ENCODE data around the gene SLC5A2. TPM values are rescaled to one million over a fixed set of nuclear protein-coding genes. Genes with fewer than 3 reads are reported as not detected.

The SLC5A2 gene
- polyA plus RNA-seq (2011; rRNA removed) (0.07 and 0.09 TPM in 2 replicates), polyA plus RNA-seq (2017; fragmentation: RNase III; extraction: RNeasy Plus Mini Kit Qiagen cat#74134 plus additional on column Dnase treatment) (0.20 to 0.46 TPM (median 0.41 TPM) in 3 replicates), polyA minus RNA-seq (2011; rRNA and poly(A)+ RNA removed) (0.12 TPM in 1 of 2 replicates, not detected in the other)
- 0.11 and 0.12 TPM in 2 replicates for polyA plus RNA-seq (2012; cell fraction: cytosol; rRNA removed)
- 0.71 and 2.2 TPM in 2 replicates for polyA plus RNA-seq (2012; cell fraction: nucleus; rRNA removed)

DNA sequence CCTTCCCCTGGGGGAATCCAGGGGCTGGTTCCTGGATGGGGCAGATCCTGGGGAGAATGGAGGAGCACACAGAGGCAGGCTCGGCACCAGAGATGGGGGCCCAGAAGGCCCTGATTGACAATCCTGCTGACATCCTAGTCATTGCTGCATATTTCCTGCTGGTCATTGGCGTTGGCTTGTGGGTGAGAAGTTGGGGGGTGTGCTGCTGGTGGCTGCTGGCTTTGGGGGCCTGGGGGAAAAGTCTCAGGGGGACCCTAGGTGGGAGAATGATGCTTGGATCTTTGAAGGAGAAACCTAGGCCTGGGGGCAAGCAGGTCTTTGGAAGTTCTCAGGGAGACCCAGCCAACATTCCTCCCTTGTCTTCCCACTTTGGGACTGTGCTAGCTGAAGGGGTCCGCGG lies at the start of gene SLC5A2:
TSS of gene SLC5A2 (plus strand) at position 43 of the 400 bp plus-strand sequence. CDS start at position 57, 14 bp downstream.
- Histone ChIP-seq H3K27ac (no peak within 1 kb of the TSS), H3K4me2 (no peak within 1 kb of the TSS), H3K4me1 (peaks cover 15% of the 10 kb centered on the region; the same call in 2 of the 3 replicates), H3K9me3 (no peaks in the 10 kb centered on the region), H3K4me3 (no peak within 1 kb of the TSS)
- no peak for DNase-seq (ENCODE audit: low read depth in 1 of 2, low spot score in 1 of 2)
- TF ChIP-seq EHMT2 (IDR thresholded peaks at IDR 0.05; ENCODE audit: low read depth) (no peak), HOXA7 (CRISPR knock-in tag; IDR thresholded peaks at IDR 0.05) (no peak), MAFK (IDR thresholded peaks at IDR 0.05; ENCODE audit: partially characterized antibody) (no peak), REST (IDR thresholded peaks at IDR 0.05) (no peak), HDAC2 (IDR thresholded peaks at IDR 0.05) (no peak), HOXB5 (CRISPR knock-in tag; IDR thresholded peaks at IDR 0.05) (no peak), NR3C1 (IDR thresholded peaks at IDR 0.05) (no peak)
- TF ChIP-seq, protein P1, sequence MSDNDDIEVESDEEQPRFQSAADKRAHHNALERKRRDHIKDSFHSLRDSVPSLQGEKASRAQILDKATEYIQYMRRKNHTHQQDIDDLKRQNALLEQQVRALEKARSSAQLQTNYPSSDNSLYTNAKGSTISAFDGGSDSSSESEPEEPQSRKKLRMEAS (IDR thresholded peaks at IDR 0.05) = no peak
- ATAC-seq = no peak
- WGBS (ENCODE audit: missing lambda C conversion rate) = 88% methylated on average over 4 of the region's 4 CpGs
- no peak for FAIRE-seq
- ChIA-PET POLR2A (interaction anchor here (2.4 kb wide), 1 partner anchor 23 kb away, joined by 9 read pairs; the partner anchor contains the start of gene ARMC5), CTCF (interaction anchor here (0.6 kb wide), 1 partner anchor 23 kb away, joined by 3 read pairs; no protein-coding TSS in a partner anchor)

DNA sequence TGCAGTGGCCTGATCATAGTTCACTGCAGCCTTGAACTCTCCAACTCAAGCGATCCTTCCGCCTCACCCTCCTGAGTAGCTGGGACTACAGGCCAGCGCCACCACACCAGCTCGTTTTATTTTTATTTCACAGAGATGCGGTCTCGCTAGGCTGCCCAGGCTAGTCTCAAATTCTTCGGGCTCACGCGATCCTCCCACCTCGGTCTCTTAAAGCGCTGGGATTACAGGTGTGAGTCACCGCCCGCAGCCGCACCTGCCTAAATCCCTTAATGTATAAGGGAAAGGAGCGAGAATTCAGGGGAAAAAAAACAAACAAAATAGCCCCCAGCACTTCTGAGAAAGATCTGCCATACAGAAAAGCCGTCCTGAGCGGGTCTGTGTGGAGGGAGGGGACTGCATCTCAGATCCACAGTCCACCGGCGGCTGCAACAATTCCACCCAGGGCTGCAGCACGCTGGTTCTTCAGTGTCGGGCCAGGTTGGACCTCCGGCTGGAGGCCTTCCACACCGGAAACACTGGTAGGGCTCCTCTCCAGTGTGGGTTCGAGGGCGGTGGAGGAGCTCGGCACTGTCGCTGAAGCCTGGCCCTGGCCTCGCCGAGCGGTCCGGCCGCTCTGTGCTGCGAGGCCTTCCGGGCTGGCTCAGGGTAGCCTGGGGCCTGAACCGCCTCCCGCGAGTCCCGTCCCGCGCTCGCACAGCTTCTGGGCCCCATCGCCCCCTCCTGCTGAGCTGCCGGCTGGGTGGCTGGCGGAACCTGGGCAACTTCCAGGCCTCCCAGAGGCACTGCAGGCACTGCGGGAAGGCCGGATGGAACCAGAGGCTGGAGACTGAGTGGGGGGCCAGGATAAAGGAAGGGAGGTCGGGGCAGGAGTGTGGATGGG lies 47.3 kb upstream of the SLC5A2 start:
- ATAC-seq = no peak; a peak in 1 of 6 replicates
- 83% methylated on average over 28 of the region's 47 CpGs for WGBS (ENCODE audit: missing lambda C conversion rate)
- DNase-seq (ENCODE audit: low read depth in 1 of 2, low spot score in 1 of 2) = no peak
- H3K4me1 ChIP-seq = no peaks in the 10 kb centered on the region
- no peak overlapping the region for H3K27ac ChIP-seq
- H3K4me3 ChIP-seq = no peak overlapping the region
- no peak for FAIRE-seq
- H3K4me2 ChIP-seq = no peak overlapping the region
- TF ChIP-seq TFCP2L1 (CRISPR knock-in tag; IDR thresholded peaks at IDR 0.05) (no peak), CEBPB (IDR thresholded peaks at IDR 0.05) (no peak), ZFP36 (IDR thresholded peaks at IDR 0.05; ENCODE audit: borderline replicate concordance, partially characterized antibody) (no peak), FOSB (CRISPR knock-in tag; IDR thresholded peaks at IDR 0.05) (no peak), ZNF302 (CRISPR knock-in tag; IDR thresholded peaks at IDR 0.05) (no peak), EHF (CRISPR knock-in tag; IDR thresholded peaks at IDR 0.05) (no peak), HOXB13 (CRISPR knock-in tag; IDR thresholded peaks at IDR 0.05; ENCODE audit: low read depth) (no peak), JUNB (IDR thresholded peaks at IDR 0.05) (no peak)
- TF ChIP-seq, protein P2, sequence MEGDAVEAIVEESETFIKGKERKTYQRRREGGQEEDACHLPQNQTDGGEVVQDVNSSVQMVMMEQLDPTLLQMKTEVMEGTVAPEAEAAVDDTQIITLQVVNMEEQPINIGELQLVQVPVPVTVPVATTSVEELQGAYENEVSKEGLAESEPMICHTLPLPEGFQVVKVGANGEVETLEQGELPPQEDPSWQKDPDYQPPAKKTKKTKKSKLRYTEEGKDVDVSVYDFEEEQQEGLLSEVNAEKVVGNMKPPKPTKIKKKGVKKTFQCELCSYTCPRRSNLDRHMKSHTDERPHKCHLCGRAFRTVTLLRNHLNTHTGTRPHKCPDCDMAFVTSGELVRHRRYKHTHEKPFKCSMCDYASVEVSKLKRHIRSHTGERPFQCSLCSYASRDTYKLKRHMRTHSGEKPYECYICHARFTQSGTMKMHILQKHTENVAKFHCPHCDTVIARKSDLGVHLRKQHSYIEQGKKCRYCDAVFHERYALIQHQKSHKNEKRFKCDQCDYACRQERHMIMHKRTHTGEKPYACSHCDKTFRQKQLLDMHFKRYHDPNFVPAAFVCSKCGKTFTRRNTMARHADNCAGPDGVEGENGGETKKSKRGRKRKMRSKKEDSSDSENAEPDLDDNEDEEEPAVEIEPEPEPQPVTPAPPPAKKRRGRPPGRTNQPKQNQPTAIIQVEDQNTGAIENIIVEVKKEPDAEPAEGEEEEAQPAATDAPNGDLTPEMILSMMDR (IDR thresholded peaks at IDR 0.05) = no peak
- TF ChIP-seq, protein P3, sequence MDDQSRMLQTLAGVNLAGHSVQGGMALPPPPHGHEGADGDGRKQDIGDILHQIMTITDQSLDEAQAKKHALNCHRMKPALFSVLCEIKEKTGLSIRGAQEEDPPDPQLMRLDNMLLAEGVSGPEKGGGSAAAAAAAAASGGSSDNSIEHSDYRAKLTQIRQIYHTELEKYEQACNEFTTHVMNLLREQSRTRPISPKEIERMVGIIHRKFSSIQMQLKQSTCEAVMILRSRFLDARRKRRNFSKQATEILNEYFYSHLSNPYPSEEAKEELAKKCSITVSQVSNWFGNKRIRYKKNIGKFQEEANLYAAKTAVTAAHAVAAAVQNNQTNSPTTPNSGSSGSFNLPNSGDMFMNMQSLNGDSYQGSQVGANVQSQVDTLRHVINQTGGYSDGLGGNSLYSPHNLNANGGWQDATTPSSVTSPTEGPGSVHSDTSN (IDR thresholded peaks at IDR 0.05) = no peak
- CTCF ChIA-PET = interaction anchor here (0.7 to 1.2 kb wide), 2 partner anchors 234 to 279 kb away, joined by 3 to 5 read pairs; no protein-coding TSS in a partner anchor
- H3K9me3 ChIP-seq = no peaks in the 10 kb centered on the region
- POLR2A ChIA-PET = no interaction called here
